Upper lobe of right lung (tissue), 1 donor: ENCODE results near the gene MSI1. TPM values are rescaled to one million over a fixed set of nuclear protein-coding genes. Genes with fewer than 3 reads are reported as not detected.

ENCODE experiments used
- ATAC-seq: fragments of 200-7000 bp; cut with Tn5 transposase; one replicate; pipeline ENCODE4 v1.9.1; 2020; ENCODE audit warnings: mild to moderate bottlenecking, moderate library complexity
- DNase-seq: peaks from one replicate; pipeline ENCODE4 v3.0.0-alpha.2; 2020
- H3K27ac ChIP-seq: fragments of 200-600 bp; one replicate; pipeline ENCODE4 v1.8.0; 2022
- H3K27me3 ChIP-seq: fragments of 200-600 bp; one replicate; pipeline ENCODE4 v1.8.0; 2022; ENCODE audit warnings: mild to moderate bottlenecking
- H3K36me3 ChIP-seq: fragments of 200-600 bp; one replicate; pipeline ENCODE4 v1.8.0; 2022
- H3K4me1 ChIP-seq: fragments of 200-600 bp; one replicate; pipeline ENCODE4 v1.8.0; 2022
- H3K4me3 ChIP-seq: fragments of 200-600 bp; one replicate; pipeline ENCODE4 v1.8.0; 2022; ENCODE audit warnings: mild to moderate bottlenecking
- H3K9me3 ChIP-seq: fragments of 200-600 bp; one replicate; pipeline ENCODE4 v1.8.0; 2022
- CTCF ChIP-seq: fragments of 200-600 bp; IDR thresholded peaks from one replicate; pipeline ENCODE4 v1.8.0; 2022; ENCODE audit warnings: antibody characterized with exemption
- intact Hi-C: fragments of 100-400 bp; cut with DNase I; formaldehyde crosslinking; loops from one replicate; pipeline ENCODE4 v1.11.0; 2022
- total RNA-seq: library from RNA; stranded (reverse); fragmentation: NEBNext Ultra II Directional; extraction: Animal tissue kit (Norgen Biotek cat#: 25700); gene quantifications from one replicate; pipeline ENCODE4 v1.2.1, GENCODE V29; 2021
- donor health status: DM: no; HTN: yes; CAD: no; lungs with severe emphysema.

Gene MSI1
- total RNA-seq, 1 donor from 2014 or later: 0.46 TPM

DNA sequence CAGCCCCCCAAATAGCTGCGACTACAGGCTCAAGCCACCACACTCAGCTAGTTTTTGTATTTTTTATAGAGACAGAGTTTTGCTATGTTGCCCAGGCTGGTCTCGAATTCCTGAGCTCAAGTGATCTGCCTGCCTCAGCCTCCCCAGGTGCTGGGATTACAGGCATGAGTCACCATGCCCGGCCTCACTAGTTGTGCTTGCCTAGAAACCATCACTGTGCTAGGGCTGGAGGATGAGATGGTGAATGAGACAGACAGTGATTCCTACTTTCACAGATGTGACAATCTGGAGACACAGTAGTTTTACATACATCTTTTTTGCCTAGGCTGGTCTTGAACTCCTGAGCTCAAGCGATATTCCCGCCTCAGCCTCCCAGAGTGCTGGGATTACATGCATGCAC is 7.5 kb upstream of the MSI1 start:
- no peaks in the 10 kb centered on the region for H3K36me3 ChIP-seq
- no peak overlapping the region for H3K27ac ChIP-seq
- ATAC-seq (no peak), DNase-seq (no peak)
- peaks cover 28% of the 10 kb centered on the region for H3K27me3 ChIP-seq
- TF ChIP-seq CTCF: no peak
- no peak overlapping the region for H3K4me3 ChIP-seq
- intact Hi-C loops: no loop called here
- no peaks in the 10 kb centered on the region for H3K9me3 ChIP-seq
- H3K4me1 ChIP-seq: no peaks in the 10 kb centered on the region

DNA sequence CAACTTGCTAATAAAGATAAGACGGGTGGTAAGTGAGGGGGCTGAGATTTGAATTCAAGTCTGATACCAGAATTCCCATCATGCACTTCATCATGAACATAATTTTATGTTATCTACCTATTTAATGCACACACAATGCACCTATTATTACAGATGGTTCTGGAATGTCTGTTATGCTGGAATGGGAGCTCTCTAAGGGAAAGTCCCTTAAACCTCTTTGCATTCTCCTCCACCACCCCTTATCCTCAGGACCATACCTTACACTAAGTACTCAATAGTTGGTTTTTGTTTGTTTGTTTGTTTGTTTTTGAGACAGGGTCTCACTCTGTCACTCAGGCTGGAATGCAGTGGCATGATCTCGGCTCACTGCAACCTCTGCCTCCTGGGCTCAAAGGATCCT is 7.0 kb upstream of the MSI1 start:
- Histone ChIP-seq H3K27ac (no peak overlapping the region), H3K4me3 (no peak overlapping the region), H3K36me3 (no peaks in the 10 kb centered on the region), H3K27me3 (peaks cover 28% of the 10 kb centered on the region), H3K4me1 (no peaks in the 10 kb centered on the region), H3K9me3 (no peaks in the 10 kb centered on the region)
- DNase-seq: no peak
- ATAC-seq: no peak
- no peak for TF ChIP-seq CTCF
- intact Hi-C loops: no loop called here

DNA sequence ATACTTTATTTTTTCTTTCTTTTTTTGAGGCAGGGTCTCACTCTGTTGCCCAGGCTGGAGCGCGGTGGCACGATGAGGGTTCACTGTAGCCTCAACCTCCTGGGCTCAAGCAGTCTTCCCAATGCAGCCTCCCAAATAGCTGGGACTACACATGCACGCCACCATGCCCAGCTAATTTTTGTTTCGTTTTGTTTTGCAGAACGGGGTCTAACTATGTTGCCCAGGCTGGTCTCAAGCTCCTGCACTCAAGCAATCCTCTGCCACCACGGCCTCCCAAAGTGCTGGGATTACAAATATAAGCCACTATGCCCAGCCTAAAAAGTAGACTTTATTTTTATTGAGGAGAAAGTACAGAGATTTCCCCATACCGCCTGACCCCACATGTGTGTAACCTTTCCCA is 4.7 kb upstream of the MSI1 start:
- DNase-seq: no peak
- peaks cover 44% of the 10 kb centered on the region for H3K27me3 ChIP-seq
- no peak for TF ChIP-seq CTCF

DNA sequence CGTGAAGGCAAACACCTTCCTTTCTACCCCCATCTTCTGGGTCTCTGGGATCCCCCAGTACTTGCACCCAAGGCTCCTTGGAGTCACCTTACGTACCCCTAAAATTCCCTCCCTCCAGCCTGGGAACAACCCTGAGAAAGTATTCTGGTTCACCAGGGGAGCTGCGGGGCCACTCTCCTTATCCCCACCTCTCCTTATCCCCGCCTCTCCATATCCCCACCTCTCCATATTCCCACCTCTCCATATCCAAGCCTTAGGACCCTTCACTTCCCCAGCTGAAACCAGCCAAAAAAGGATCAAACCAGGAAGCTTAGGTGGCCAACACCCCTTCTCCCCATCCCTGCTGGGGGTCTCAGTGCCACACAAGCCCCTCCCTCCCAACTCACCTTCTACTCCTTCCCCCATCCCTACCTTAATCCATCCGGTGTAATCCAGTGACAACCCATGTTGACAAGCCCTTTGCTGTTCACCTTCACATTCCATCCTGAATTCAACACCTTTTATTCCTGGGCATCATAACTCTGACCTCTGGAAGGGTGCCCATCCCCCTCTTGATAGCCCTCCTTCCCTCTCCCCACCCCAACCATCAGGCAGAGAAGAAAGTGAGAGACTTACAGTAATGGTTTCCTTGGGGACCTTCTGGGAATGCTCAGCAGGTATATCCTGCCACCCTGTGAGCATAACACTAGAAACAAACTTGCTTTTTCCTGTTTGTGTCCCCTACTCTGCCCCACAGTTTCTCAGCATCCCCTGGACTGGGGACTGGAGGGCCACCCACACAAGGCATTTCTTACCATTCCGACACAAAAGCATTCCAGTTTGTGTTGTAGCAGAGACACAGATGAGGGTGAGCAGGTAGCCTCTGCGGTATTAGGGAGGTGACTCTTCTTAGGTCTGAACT is 1.6 kb upstream of the MSI1 start:
- Histone ChIP-seq H3K9me3 (no peaks in the 10 kb centered on the region), H3K27ac (no peak overlapping the region), H3K36me3 (no peaks in the 10 kb centered on the region), H3K27me3 (peaks cover 49% of the 10 kb centered on the region), H3K4me1 (peaks cover 7% of the 10 kb centered on the region), H3K4me3 (no peak overlapping the region)
- DNase-seq (no peak), ATAC-seq (no peak)
- no peak for TF ChIP-seq CTCF
- intact Hi-C loops: no loop called here

More for the DNA sequence above, 4.7 kb upstream of the MSI1 start:
- peaks cover 4% of the 10 kb centered on the region for H3K4me1 ChIP-seq
- H3K4me3 ChIP-seq: no peak overlapping the region
- no peak overlapping the region for H3K27ac ChIP-seq
- H3K36me3 ChIP-seq: no peaks in the 10 kb centered on the region
- intact Hi-C loops: no loop called here
- ATAC-seq: no peak
- H3K9me3 ChIP-seq: no peaks in the 10 kb centered on the region

DNA sequence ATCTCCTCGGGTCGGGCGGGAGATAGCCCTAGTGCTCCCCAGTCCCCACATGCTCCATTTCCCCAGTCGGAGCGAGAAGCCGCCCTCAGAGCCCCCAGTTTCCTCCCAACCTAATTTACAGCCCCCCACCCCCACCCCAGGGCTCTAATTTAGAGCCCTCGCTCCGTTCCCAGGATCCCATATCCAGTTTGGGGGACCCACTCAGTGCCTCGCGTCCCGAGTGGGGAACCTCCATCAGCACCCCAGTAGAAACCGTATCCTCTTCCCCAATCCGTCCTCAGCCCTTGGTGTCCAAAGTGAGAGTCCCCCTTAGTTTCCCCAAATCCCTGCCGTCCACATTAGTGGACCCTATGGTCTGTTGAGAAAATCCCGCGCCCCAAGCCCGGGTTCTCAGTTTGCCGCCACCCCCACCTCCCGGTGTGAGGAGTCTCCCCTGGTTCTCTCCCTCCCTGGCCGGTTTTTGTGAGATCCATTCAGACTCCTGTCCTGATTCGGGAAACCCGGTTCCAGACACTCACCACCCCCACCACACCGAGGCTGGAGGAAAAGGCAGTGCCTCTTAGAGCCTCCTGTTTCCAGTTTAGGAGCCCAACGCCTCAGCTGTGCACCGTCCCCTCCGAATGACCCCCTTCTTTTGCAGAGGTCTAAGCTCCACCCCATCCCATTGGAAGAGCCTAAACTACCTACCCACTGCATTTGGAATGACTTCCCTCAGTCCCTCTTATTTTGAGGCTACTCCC is 809 bp upstream of the MSI1 start:
- intact Hi-C loops: loop anchor here (10.0 kb wide), 1 partner anchor 55 kb away; no protein-coding TSS in a partner anchor
- Histone ChIP-seq H3K9me3 (no peaks in the 10 kb centered on the region), H3K36me3 (no peaks in the 10 kb centered on the region), H3K4me3 (no peak overlapping the region), H3K4me1 (peaks cover 7% of the 10 kb centered on the region), H3K27ac (no peak overlapping the region), H3K27me3 (peaks cover 49% of the 10 kb centered on the region)
- no peak for DNase-seq
- no peak for TF ChIP-seq CTCF
- ATAC-seq: no peak
